Suprapubic skin (tissue), 4 donors: ENCODE results near the gene TAS2R3. TPM values are rescaled to one million over a fixed set of nuclear protein-coding genes. Genes with fewer than 3 reads are reported as not detected.
"Not testable (repeated sequence)": the region's sequence is repeated elsewhere in the genome, so short reads cannot be mapped to it uniquely, and the experiment has no call there.

Experiments
- DNase-seq, 2 donors: peaks; one replicate each; pipeline ENCODE4 v3.0.0-alpha.2; 2019; ENCODE audit warnings: low spot score in 2 of 2
- H3K27ac ChIP-seq: fragments of 200-600 bp; sonication (generic); one replicate; pipeline ENCODE4 v1.5.1; 2019
- H3K27me3 ChIP-seq: fragments of 200-600 bp; sonication (generic); one replicate; pipeline ENCODE4 v1.5.1; 2019
- H3K36me3 ChIP-seq: fragments of 200-600 bp; sonication (generic); one replicate; pipeline ENCODE4 v1.5.1; 2019
- H3K4me1 ChIP-seq: fragments of 200-600 bp; sonication (generic); one replicate; pipeline ENCODE4 v1.5.1; 2019
- H3K4me3 ChIP-seq: fragments of 200-600 bp; sonication (generic); one replicate; pipeline ENCODE4 v1.5.1; 2019; ENCODE audit warnings: mild to moderate bottlenecking
- H3K9me3 ChIP-seq: fragments of 200-600 bp; sonication (generic); one replicate; pipeline ENCODE4 v1.5.1; 2019
- CTCF ChIP-seq, 2 donors: fragments of 200-600 bp in 1 of 2; fragments of 450-650 bp in 1 of 2; sonication (generic) in 1 of 2; IDR thresholded peaks; one replicate each; pipeline ENCODE4 v1.5.1; 2016 to 2019; ENCODE audit warnings: antibody characterized with exemption in 2 of 2, mild to moderate bottlenecking in 1 of 2, moderate library complexity in 1 of 2
- EP300 ChIP-seq: sonication (generic); formaldehyde crosslinking; IDR thresholded peaks from one replicate; pipeline ENCODE4 v1.6.1; 2017; ENCODE audit warnings: antibody characterized with exemption
- POLR2A ChIP-seq, 2 donors: fragments of 450-650 bp; IDR thresholded peaks; one replicate each; pipeline ENCODE4 v1.6.1; 2017; ENCODE audit warnings: antibody characterized with exemption in 2 of 2, mild to moderate bottlenecking in 2 of 2, moderate library complexity in 2 of 2
- POLR2AphosphoS5 ChIP-seq, 3 donors: sonication (generic); formaldehyde crosslinking; IDR thresholded peaks; one replicate each; pipeline ENCODE4 v1.6.1; 2017; ENCODE audit warnings: antibody characterized with exemption in 3 of 3
- WGBS: methylation state at CpG from one replicate; pipeline ENCODE4 v1.1.5; 2018; 5-methylcytosine and 5-hydroxymethylcytosine counted together
- total RNA-seq, 4 donors: library from RNA; depleted of rRNA; stranded (reverse); fragments of >200 nt; gene quantifications; one replicate each; pipeline ENCODE4 v1.1.0, GENCODE V29; 2016

Gene TAS2R3
- total RNA-seq, 4 donors from 2014 or later: 1.1 to 7.5 (median 3.4) TPM

GRCh38 chr7:141738592-141739013 lies 25.3 kb upstream of the TAS2R3 start:
- Histone ChIP-seq H3K27me3 (no peaks in the 10 kb centered on the region), H3K9me3 (no peaks in the 10 kb centered on the region), H3K36me3 (peaks cover 27% of the 10 kb centered on the region), H3K27ac (peak overlapping the region; percentile 89), H3K4me3 (peak overlapping the region; percentile 83), H3K4me1 (peaks cover 32% of the 10 kb centered on the region)
- 2% methylated on average over 6 of the region's 6 CpGs for WGBS
- TF ChIP-seq POLR2A (IDR thresholded peaks at IDR 0.05) (no peak), EP300 (no peak), POLR2AphosphoS5 (IDR thresholded peaks at IDR 0.05) (no peak), CTCF (IDR thresholded peaks at IDR 0.05) (no peak)
- DNase-seq: no peak

- Histone ChIP-seq H3K9me3 (no peaks in the 10 kb centered on the region), H3K27ac (no peak overlapping the region), H3K36me3 (peaks cover 34% of the 10 kb centered on the region), H3K27me3 (no peaks in the 10 kb centered on the region), H3K4me3 (peak overlapping the region; percentile 83), H3K4me1 (peaks cover 32% of the 10 kb centered on the region)
- TF ChIP-seq POLR2AphosphoS5 (IDR thresholded peaks at IDR 0.05): no peak
- TF ChIP-seq EP300: no peak
- TF ChIP-seq POLR2A (IDR thresholded peaks at IDR 0.05): no peak
- TF ChIP-seq CTCF (IDR thresholded peaks at IDR 0.05): no peak
- DNase-seq: no peak
- 66% methylated on average over 3 of the region's 3 CpGs for WGBS
Observed at GRCh38 chr7:141739250-141739649, 24.6 kb upstream of the TAS2R3 start.

- Histone ChIP-seq H3K27me3 (no peaks in the 10 kb centered on the region), H3K27ac (no peak overlapping the region), H3K9me3 (no peaks in the 10 kb centered on the region), H3K4me1 (peaks cover 29% of the 10 kb centered on the region), H3K4me3 (no peak overlapping the region), H3K36me3 (peaks cover 62% of the 10 kb centered on the region)
- WGBS: 97% methylated on average over 1 of the region's 1 CpG
- no peak for DNase-seq
- TF ChIP-seq CTCF (IDR thresholded peaks at IDR 0.05): no peak
- no peak for TF ChIP-seq POLR2A (IDR thresholded peaks at IDR 0.05)
- TF ChIP-seq POLR2AphosphoS5 (IDR thresholded peaks at IDR 0.05): no peak
- TF ChIP-seq EP300: no peak
Observed at GRCh38 chr7:141742229-141742628, 21.7 kb upstream of the TAS2R3 start.

- 79% methylated on average over 2 of the region's 2 CpGs for WGBS
- Histone ChIP-seq H3K9me3 (no peaks in the 10 kb centered on the region), H3K27ac (no peak overlapping the region), H3K4me1 (peaks cover 17% of the 10 kb centered on the region), H3K27me3 (no peaks in the 10 kb centered on the region), H3K4me3 (no peak overlapping the region), H3K36me3 (peaks cover 81% of the 10 kb centered on the region)
- no peak for DNase-seq
- no peak for TF ChIP-seq CTCF (IDR thresholded peaks at IDR 0.05)
Observed at GRCh38 chr7:141744131-141744530, 19.8 kb upstream of the TAS2R3 start.

- DNase-seq: no peak
- H3K36me3 ChIP-seq: peaks cover 97% of the 10 kb centered on the region
- WGBS: 96% methylated on average over 2 of the region's 2 CpGs
Observed at GRCh38 chr7:141748396-141748795, 15.5 kb upstream of the TAS2R3 start.

GRCh38 chr7:141751904-141752303 lies 12.0 kb upstream of the TAS2R3 start:
- H3K36me3 ChIP-seq: peaks cover 81% of the 10 kb centered on the region
- not testable (repeated sequence) for H3K27ac ChIP-seq, H3K4me3 ChIP-seq, H3K4me1 ChIP-seq, DNase-seq, H3K27me3 ChIP-seq
- peaks cover 19% of the 10 kb centered on the region for H3K9me3 ChIP-seq
- 98% methylated on average over 10 of the region's 10 CpGs for WGBS

More at GRCh38 chr7:141748396-141748795, 15.5 kb upstream of the TAS2R3 start:
- Histone ChIP-seq H3K9me3 (peaks cover 19% of the 10 kb centered on the region), H3K4me3 (no peak overlapping the region), H3K27ac (no peak overlapping the region), H3K27me3 (no peaks in the 10 kb centered on the region), H3K4me1 (no peaks in the 10 kb centered on the region)
- TF ChIP-seq POLR2A (IDR thresholded peaks at IDR 0.05) (no peak), POLR2AphosphoS5 (IDR thresholded peaks at IDR 0.05) (no peak), EP300 (no peak), CTCF (IDR thresholded peaks at IDR 0.05) (no peak)
